HEK293 (cell line): ENCODE results near the gene SCUBE1.

Source experiments
- CTCF ChIA-PET: fragments of 350-600 bp; formaldehyde crosslinking; extraction: SDS; loops from one replicate; lab custom pipeline; 2021; ENCODE audit warnings: antibody characterized with exemption; lab: Yijun Ruan, JAX
- POLR2A ChIA-PET: fragments of 300-600 bp; formaldehyde crosslinking; extraction: SDS; loops from one replicate; lab custom pipeline; 2020; ENCODE audit warnings: antibody characterized with exemption, inconsistent platforms; lab: Yijun Ruan, JAX
- H3K27ac ChIP-seq: fragments of 200-500 bp; sonication (Bioruptor generic); 2 replicates; pipeline ENCODE4 v1.5.1; 2014; ENCODE audit warnings: low read depth, low read length, control low read depth, inconsistent platforms; ENCODE audit errors: extremely low read depth
- H3K36me3 ChIP-seq, 2 experiments: fragments of 200-500 bp in 1 of 2; sonication (Bioruptor generic) in 1 of 2; 1 replicate in 1 of 2; 2 replicates in 1 of 2; pipeline ENCODE4 v1.5.1; 2014 to 2017; ENCODE audit warnings: inconsistent platforms in 2 of 2, low read length in 2 of 2; ENCODE audit not compliant: control insufficient read depth in 2 of 2, insufficient read depth in 1 of 2
- H3K4me1 ChIP-seq: fragments of 200-500 bp; sonication (Bioruptor generic); 2 replicates; pipeline ENCODE4 v1.5.1; 2014; ENCODE audit warnings: mild to moderate bottlenecking, low read length, inconsistent platforms; ENCODE audit not compliant: control insufficient read depth, insufficient read depth
- H3K4me3 ChIP-seq: 2 replicates; pipeline ENCODE4 v1.5.1; 2011; ENCODE audit warnings: low read depth, mild to moderate bottlenecking, control low read depth, low read length, moderate library complexity
- H3K9me3 ChIP-seq: fragments of 200-500 bp; sonication (Bioruptor generic); 2 replicates; pipeline ENCODE4 v1.5.1; 2014; ENCODE audit warnings: low read depth, low read length, inconsistent platforms; ENCODE audit not compliant: control insufficient read depth, insufficient read depth
- GLI2 ChIP-seq: fragments of 450-650 bp; formaldehyde crosslinking; IDR thresholded peaks from 2 replicates; pipeline ENCODE4; 2017; ENCODE audit warnings: missing biosample characterization, missing genetic modification characterization, low read depth, borderline replicate concordance
- GLIS1 ChIP-seq: fragments of 450-650 bp; formaldehyde crosslinking; IDR thresholded peaks from 2 replicates; pipeline ENCODE4 v1.5.1; 2016; ENCODE audit warnings: missing biosample characterization, missing genetic modification characterization
- KLF8 ChIP-seq: fragments of 450-650 bp; formaldehyde crosslinking; IDR thresholded peaks from 2 replicates; pipeline ENCODE4 v1.5.1; 2016; ENCODE audit warnings: missing biosample characterization, missing genetic modification characterization
- YY1 ChIP-seq: fragments of 450-650 bp; formaldehyde crosslinking; IDR thresholded peaks from 2 replicates; pipeline ENCODE4 v1.5.1; 2018; ENCODE audit warnings: missing biosample characterization, missing genetic modification characterization
- ZBTB1 ChIP-seq: fragments of 450-650 bp; formaldehyde crosslinking; IDR thresholded peaks from 2 replicates; pipeline ENCODE4 v1.5.1; 2016; ENCODE audit warnings: missing biosample characterization, missing genetic modification characterization
- ZBTB17 ChIP-seq: fragments of 450-650 bp; formaldehyde crosslinking; IDR thresholded peaks from 2 replicates; pipeline ENCODE4 v1.5.1; 2016; ENCODE audit warnings: missing biosample characterization, missing genetic modification characterization
- ZNF114 ChIP-seq: fragments of 450-650 bp; formaldehyde crosslinking; IDR thresholded peaks from 2 replicates; pipeline ENCODE4 v1.5.0; 2017; ENCODE audit warnings: missing biosample characterization, missing genetic modification characterization
- ZNF148 ChIP-seq: fragments of 450-650 bp; formaldehyde crosslinking; IDR thresholded peaks from 2 replicates; pipeline ENCODE4 v1.5.0; 2017; ENCODE audit warnings: missing biosample characterization, missing genetic modification characterization, borderline replicate concordance
- ZNF169 ChIP-seq: fragments of 450-650 bp; formaldehyde crosslinking; IDR thresholded peaks from 2 replicates; pipeline ENCODE4 v1.5.1; 2016; ENCODE audit warnings: missing biosample characterization, missing genetic modification characterization
- ZNF223 ChIP-seq: fragments of 450-650 bp; formaldehyde crosslinking; IDR thresholded peaks from 2 replicates; pipeline ENCODE4 v1.5.1; 2016; ENCODE audit warnings: missing biosample characterization, missing genetic modification characterization
- ZNF248 ChIP-seq: fragments of 450-650 bp; formaldehyde crosslinking; IDR thresholded peaks from 2 replicates; pipeline ENCODE4 v1.5.1; 2017; ENCODE audit warnings: missing biosample characterization, missing genetic modification characterization
- ZNF362 ChIP-seq: fragments of 450-650 bp; formaldehyde crosslinking; IDR thresholded peaks from 2 replicates; pipeline ENCODE4 v1.5.1; 2016; ENCODE audit warnings: missing biosample characterization, missing genetic modification characterization
- ZNF398 ChIP-seq: fragments of 450-650 bp; formaldehyde crosslinking; IDR thresholded peaks from 2 replicates; pipeline ENCODE4 v1.5.1; 2017; ENCODE audit warnings: missing biosample characterization, missing genetic modification characterization
- ZNF426 ChIP-seq: fragments of 450-650 bp; formaldehyde crosslinking; IDR thresholded peaks from 2 replicates; pipeline ENCODE4 v1.5.1; 2017; ENCODE audit warnings: missing biosample characterization, missing genetic modification characterization, mild to moderate bottlenecking, inconsistent platforms, moderate library complexity
- ZNF555 ChIP-seq: fragments of 450-650 bp; formaldehyde crosslinking; conservative IDR thresholded peaks from 2 replicates; pipeline ENCODE4 v1.5.1; 2017; ENCODE audit warnings: missing biosample characterization, mild to moderate bottlenecking, missing genetic modification characterization, inconsistent platforms
- ZNF580 ChIP-seq: fragments of 450-650 bp; formaldehyde crosslinking; IDR thresholded peaks from 2 replicates; pipeline ENCODE4 v1.5.1; 2016; ENCODE audit warnings: missing biosample characterization, missing genetic modification characterization
- ZNF654 ChIP-seq: fragments of 450-650 bp; formaldehyde crosslinking; IDR thresholded peaks from 2 replicates; pipeline ENCODE4 v1.5.1; 2016; ENCODE audit warnings: low read depth, missing biosample characterization, missing genetic modification characterization
- ZNF692 ChIP-seq: fragments of 450-650 bp; formaldehyde crosslinking; IDR thresholded peaks from 2 replicates; pipeline ENCODE4 v1.5.1; 2016; ENCODE audit warnings: missing biosample characterization, missing genetic modification characterization
- ZNF747 ChIP-seq: fragments of 450-650 bp; formaldehyde crosslinking; IDR thresholded peaks from 2 replicates; pipeline ENCODE4 v1.5.1; 2016; ENCODE audit warnings: missing biosample characterization, missing genetic modification characterization
- ZNF76 ChIP-seq: fragments of 450-650 bp; formaldehyde crosslinking; IDR thresholded peaks from 2 replicates; pipeline ENCODE4; 2016; ENCODE audit warnings: low read depth, missing biosample characterization, missing genetic modification characterization, borderline replicate concordance
- ZNF777 ChIP-seq: fragments of 450-650 bp; formaldehyde crosslinking; IDR thresholded peaks from 2 replicates; pipeline ENCODE4 v1.5.1; 2017; ENCODE audit warnings: missing biosample characterization, missing genetic modification characterization, borderline replicate concordance

SCUBE1 gene

GRCh38 chr22:43385770-43386641 lies 42.8 kb upstream of the SCUBE1 start (continued):
- TF ChIP-seq ZNF148 (tag by site-specific recombination) (no peak), GLIS1 (tag by site-specific recombination) (peak; percentile 18; the same call in 1 of the 2 replicates), ZNF76 (tag by site-specific recombination) (0 out of 2 replicates have a peak, but pooled peaks have one; percentile 14), ZNF692 (0 out of 2 replicates have a peak, but pooled peaks have one; percentile 20), ZNF114 (no peak), ZNF362 (tag by site-specific recombination) (no peak), ZNF426 (tag by site-specific recombination) (no peak), ZNF169 (tag by site-specific recombination) (no peak), YY1 (tag by site-specific recombination) (no peak), ZBTB1 (tag by site-specific recombination) (no peak), ZNF654 (tag by site-specific recombination) (peak; percentile 96), ZNF223 (tag by site-specific recombination) (no peak), ZNF248 (tag by site-specific recombination) (no peak), ZNF555 (tag by site-specific recombination) (no peak), GLI2 (tag by site-specific recombination) (no peak), ZBTB17 (0 out of 2 replicates have a peak, but pooled peaks have one; percentile 51), ZNF398 (tag by site-specific recombination) (no peak)

GRCh38 chr22:43384863-43385262 lies 41.7 kb upstream of the SCUBE1 start:
- ChIA-PET POLR2A (interaction anchor here (1.2 kb wide), 1 partner anchor 153 kb away, joined by 3 read pairs; no protein-coding TSS in a partner anchor), CTCF (interaction anchor here (0.6 to 10.2 kb wide), 13 partner anchors 13 to 417 kb away, joined by 3 to 152 read pairs (median 4); no protein-coding TSS in a partner anchor)
- Histone ChIP-seq H3K27ac (no peak overlapping the region), H3K4me1 (no peaks in the 10 kb centered on the region), H3K36me3 (no peaks in the 10 kb centered on the region), H3K9me3 (no peaks in the 10 kb centered on the region), H3K4me3 (no peak overlapping the region)
- TF ChIP-seq KLF8 (tag by site-specific recombination): no peak
- no peak for TF ChIP-seq ZNF777 (tag by site-specific recombination)
- TF ChIP-seq ZNF747 (tag by site-specific recombination): no peak
- TF ChIP-seq ZNF223 (tag by site-specific recombination): no peak
- TF ChIP-seq ZNF580 (tag by site-specific recombination): no peak
